Measurements from ENCODE around the gene CDT1.
"Not testable (repeated sequence)": the region's sequence is repeated elsewhere in the genome, so short reads cannot be mapped to it uniquely, and the experiment has no call there.

Gene CDT1

DNA sequence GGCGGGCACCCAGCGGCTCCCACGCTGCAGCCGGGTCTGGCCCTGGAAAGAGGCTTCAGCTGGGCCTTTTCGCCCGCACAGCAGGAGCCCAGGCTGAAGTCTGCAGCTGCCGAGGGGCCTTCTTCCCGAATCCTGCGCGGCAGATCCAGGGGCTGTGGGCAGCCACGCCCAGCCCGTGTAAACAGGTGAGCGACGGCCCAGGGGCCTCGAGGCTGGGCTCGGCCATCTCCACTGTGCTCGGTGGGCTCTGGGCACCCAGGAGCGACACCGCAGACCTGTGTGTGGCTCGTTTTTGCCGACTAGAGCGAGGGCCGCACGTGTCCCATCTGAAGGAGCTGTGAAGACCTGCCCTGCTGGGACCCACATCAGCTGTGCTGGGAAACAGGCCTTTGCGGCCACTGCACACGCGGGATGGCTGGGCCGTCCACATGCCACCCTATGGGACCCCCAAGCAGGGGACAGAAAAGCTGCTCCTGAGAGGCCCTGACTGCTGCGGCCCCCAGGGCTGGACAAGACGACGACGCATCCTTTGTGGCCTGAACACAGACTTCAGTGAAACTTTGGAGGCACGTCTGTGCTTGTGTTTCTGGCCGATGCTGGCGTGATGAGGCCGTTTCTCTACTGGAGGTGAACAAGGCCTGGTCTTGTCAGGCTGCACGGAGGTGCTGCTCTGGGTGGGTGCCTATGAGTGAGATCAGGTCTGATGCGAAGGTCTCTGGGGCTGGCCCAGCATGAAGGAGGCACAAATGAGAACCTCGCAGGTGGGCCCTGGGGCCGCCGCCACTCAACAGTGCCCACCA, 13.3 kb downstream of the CDT1 start:
- DNase-seq (ENCODE audit: low read depth, low spot score), result no peak

DNA sequence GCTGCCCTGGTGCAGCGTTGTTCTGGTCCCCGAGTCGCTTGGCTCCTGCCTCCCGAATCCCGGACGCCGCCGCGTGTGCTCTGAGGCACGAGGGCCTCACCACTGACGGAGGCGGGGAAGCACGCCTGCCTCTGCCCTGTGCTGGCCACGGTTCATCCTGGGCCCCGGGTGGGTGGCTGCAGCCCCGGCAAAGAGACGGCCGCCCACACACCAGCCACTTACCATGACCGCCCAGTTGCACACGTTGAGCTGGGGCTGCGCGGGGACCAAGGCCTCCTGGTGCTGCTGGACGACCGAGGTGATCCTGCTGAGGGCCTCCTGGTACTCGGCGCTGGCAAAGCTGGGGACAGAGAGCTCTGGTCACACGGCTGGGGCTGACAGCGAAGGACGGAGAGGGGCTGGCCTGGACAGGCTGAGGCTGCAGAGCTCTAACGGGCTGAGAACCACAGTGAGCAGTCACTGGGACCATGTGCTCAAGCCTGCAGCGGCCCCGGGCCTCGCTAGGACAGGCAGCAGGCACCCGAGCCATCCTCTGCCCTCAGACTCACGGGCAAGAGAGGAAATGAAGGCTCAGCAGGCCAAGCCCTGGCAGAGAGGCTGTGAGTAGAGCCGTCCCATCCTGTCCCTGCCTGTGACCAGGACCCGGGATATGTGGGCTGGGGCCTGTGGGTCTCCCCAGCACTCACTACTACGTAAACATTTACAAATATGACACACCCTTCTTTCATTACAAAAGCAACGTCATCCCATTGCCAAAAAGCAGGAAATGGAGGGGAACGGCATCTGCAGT, 14.4 kb downstream of the CDT1 start:
- no peak for DNase-seq (ENCODE audit: low read depth, low spot score)

DNA sequence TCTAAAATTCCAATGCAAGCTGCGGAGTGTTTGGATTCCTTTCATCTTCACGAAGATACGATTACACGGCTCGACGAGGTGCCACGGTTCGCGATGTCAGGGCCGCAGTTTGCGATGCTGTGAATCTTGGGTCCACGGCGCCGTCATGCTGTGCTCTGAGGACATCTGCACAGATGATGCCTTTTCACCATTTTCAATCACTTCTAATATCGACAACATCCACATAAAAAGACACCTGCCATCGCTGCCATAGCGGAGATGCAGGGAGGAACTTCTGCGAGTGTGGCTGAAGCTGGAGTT, 14.9 kb downstream of the CDT1 start:
- no peak for DNase-seq (ENCODE audit: low read depth, low spot score)

DNA sequence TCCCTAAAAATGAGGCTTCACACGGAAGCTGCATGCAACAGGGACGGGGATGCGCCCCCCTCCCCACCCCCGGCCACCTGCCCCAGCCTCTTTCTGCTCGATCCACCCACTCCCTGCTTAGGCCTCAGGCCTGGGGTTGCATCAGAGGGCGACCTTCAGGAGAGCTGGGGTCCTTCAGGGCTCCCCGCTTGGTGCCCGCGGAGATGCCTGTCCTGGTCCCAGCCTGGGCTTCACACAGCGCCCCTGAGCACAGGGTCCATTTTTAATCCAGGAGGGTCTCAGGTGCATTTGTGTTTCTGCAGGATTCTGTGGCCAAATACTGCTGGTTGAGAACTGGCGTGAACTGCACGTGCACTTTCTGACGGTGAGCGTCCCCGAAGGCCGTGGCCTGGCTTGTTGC, 15.5 kb downstream of the CDT1 start:
- DNase-seq (ENCODE audit: low read depth, low spot score), result no peak

- no peak for DNase-seq (ENCODE audit: low read depth, low spot score)
Measured at GRCh38 chr16:88820385-88821025, 16.9 kb downstream of the CDT1 start.

GRCh38 chr16:88821168-88821850, 17.7 kb downstream of the CDT1 start:
- DNase-seq (ENCODE audit: low read depth, low spot score), result no peak

DNA sequence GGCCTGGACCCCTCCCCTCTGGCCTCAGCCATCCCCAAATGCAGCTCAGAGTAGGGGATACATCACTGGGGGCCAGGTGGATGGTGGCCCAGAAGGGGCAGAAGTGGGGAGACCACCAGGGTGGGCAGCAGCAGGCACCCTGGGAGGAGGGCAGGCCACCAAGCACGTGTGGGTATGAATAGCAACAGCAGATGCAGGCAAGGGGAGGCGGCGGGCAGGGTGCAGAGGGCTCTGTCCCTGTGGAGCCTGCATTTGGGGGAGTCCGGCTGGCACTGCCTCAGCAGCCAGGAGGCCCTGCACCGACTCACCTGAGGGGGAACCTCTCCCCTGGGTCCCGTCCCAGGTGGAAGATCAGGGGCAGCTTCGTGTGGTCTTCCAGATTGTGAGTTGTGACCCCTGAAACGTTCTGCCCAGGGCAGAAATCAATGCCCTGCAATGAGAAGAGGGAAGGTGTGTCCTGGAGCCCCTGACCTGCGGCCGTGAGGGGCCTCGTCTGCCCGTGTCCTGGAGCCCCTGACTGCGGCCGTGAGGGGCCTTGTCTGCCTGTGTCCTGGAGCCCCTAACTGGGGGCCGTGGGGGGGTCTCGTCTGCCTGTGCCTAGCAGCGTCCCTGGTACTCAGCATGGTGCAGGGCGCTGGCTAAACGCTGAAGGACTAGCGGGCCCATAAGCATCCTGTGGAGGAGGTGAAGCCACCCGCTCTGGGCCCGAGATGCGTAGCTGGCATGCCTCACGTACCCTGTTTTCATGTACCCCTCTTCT, 18.9 kb downstream of the CDT1 start:
- DNase-seq (ENCODE audit: low read depth, low spot score), result no peak

GRCh38 chr16:88823646-88824045, 20.1 kb downstream of the CDT1 start:
- not testable (repeated sequence) for DNase-seq (ENCODE audit: low read depth, low spot score)

GRCh38 chr16:88824256-88825077, 20.9 kb downstream of the CDT1 start:
- no peak for DNase-seq (ENCODE audit: low read depth, low spot score)

- DNase-seq (ENCODE audit: low read depth, low spot score), result no peak
Measured at GRCh38 chr16:88825146-88825545, 21.6 kb downstream of the CDT1 start.

DNA sequence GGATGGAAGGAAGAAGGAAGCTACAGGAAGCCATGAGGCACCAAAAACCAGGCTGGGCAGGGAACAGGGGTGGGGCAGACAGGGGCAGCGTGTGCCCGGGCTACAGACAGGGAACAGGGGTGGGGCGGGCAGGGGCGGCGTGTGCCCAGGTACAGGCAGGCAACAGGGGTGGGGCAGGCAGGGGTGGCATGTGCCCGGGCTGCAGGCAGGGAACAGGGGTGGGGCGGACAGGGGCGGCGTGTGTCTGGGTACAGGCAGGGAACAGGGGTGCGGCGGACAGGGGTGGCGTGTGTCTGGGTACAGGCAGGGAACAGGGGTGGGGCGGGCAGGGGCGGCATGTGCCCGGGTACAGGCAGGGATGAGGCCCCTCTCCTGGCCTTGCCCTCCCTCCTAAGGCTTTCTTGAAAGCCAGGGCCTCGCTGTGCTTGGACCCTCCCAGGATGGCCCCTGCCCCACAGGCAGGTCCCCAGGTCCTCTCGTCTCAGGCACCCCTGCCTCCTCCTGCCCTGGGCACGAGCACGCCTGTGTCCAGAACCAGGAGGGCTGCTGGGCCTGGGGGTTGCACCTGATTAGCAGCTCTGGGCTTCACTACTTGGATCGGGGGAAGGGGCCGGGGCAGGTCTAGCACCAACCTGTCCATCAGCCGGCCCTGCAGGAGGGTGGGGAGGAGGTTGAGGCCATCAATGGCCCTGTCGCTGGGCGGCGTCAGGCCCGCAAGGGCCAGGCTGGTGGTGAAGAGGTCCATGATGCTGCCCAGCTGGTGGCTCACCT, 22.7 kb downstream of the CDT1 start:
- DNase-seq (ENCODE audit: low read depth, low spot score), result no peak

DNA sequence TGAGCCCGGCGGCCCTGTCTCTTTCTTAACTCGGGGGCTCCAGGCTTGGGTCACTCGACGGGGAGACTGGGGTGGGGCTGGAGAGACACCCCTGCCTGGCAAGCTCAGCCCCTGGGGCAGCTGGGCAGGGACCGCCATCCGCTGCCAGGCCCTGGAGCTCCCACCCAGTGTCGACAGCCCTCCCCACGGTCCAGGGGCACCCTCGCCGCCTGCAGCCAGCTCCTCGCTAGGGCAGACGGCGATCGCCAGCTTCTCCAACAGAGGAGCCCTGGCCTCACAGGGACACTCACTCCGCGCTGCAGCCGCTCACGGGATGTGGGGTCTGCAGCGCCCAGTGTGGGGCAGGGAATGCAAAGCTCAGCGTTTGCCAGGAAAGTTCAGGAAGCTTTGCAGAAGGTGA, 24.1 kb downstream of the CDT1 start:
- no peak for DNase-seq (ENCODE audit: low read depth, low spot score)

DNA sequence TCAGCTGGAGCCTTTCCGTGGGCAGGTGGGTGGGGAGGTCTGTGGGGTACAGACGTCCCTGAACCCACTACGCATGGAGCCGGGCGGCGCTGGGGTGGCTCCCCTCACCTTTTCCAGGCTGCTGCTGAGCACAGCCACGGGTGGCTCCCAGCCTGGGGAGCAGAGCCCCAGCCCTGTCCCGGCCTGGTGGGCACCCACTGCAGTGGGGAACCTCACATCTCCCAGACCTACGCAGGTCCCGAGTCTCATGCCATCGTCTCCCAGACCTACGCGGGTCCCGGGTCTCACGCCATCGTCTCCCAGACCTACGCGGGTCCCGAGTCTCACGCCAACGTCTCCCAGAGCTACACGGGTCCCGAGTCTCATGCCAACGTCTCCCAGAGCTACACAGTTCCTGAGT, 25.1 kb downstream of the CDT1 start:
- no peak for DNase-seq (ENCODE audit: low read depth, low spot score)

GRCh38 chr16:88830258-88830657, 26.7 kb downstream of the CDT1 start:
- DNase-seq (ENCODE audit: low read depth, low spot score), result no peak

DNA sequence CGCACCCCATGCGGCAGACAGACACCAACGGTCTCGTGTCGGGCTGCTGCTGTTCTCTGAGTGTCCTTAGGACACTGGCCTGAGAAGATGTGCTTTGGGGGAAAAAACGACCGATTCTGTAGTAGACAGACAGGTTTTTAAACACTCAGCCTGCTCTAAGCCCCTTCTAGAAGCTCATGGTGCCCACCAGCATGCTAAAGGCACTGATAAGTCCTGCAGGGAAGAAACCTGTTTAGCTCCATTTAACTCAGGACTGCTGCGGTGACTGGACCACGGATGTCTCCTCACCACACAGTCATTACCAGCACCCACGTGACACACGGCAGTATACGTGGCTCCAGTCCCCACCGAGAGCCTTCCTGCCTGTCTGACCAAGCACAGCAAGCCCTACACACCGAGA, 27.2 kb downstream of the CDT1 start:
- no peak for DNase-seq (ENCODE audit: low read depth, low spot score)

DNA sequence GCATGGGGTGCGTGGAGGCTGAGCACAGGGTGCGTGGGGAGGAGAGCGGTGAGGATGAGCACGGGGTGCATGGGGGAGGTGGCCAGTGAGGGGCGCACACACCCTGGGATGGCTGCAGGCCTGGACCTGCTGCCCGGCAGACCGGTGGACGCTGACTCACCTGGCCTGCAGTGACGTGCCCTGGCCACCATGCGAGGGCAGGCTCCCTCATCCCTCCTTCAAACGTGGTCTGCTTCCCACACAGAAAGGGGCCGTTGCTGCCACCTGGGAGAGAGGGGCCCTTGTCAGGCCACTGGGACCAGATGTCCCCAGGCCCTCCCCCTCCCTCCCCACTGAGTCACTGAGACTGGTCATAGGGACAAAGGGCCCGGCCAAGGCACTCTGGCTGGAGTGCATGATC, 28.2 kb downstream of the CDT1 start:
- DNase-seq (ENCODE audit: low read depth, low spot score), result no peak

DNA sequence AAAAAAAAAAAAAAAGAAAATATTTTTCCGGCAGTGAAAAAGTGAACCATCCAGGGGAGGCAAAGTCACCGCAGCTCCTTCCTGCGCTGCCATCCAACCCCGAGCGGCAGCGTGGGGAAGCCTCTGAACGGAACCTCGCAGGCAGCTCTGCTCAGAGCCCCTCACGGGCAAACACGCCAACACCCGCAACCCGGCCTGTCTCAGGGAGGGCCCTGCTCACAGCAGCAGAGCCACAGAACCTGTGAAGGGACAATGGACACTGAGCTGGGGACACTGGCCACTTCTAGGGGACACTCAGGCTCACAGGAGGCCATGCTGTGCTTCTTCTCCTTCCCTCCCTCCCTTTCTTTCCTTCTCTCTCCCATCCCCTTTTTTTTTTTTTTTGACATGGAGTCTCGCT, 29.5 kb downstream of the CDT1 start:
- no peak for DNase-seq (ENCODE audit: low read depth, low spot score)

- DNase-seq (ENCODE audit: low read depth, low spot score), result no peak
Measured at GRCh38 chr16:88834670-88835069, 31.1 kb downstream of the CDT1 start.

DNA sequence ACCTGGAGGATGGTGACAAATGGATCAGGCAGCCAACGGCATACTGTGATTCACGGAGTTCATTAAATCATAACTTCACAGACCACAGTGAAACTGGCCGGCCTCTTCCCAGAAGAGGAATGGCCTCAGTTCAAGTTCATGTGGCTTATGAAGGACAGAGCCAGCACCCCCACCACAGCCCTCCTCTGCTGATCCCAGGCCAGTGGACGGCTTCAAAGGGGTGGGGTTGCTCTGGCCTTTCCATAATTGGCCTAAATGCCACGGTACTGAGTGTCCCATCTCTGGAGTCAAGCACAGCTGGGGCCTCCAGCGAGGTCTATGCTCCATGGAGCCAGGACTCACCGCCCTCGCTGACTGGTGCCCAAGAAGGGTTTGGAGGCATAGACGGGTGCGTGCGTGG, 31.8 kb downstream of the CDT1 start:
- no peak for DNase-seq (ENCODE audit: low read depth, low spot score)

DNA sequence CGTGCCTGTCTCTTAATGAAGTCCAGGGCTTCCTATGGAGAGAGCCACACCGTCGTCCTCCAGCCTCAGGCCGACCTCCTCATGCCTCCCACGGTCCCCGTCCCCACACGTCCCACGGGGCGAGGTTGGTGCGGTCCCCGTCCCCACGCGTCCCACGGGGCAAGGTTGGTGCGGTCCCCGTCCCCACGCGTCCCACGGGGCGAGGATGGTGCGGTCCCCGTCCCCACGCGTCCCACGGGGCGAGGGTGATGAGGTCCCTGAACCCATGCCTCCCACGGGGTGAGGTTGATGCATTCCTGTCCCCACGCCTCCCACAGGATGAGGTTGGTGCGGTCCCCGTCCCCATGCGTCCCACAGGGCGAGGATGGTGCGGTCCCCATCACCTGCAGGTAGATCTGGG, 32.2 kb downstream of the CDT1 start:
- no peak for DNase-seq (ENCODE audit: low read depth, low spot score)
